BE2C (cell line): ENCODE data around the gene ADNP2.

Experiments
- DNase-seq: peaks from one replicate; pipeline ENCODE4 v3.0.0-alpha.2; 2020
- H3K27me3 ChIP-seq: fragments of 250-450 bp; sonication (Bioruptor Pico); 2 replicates; pipeline ENCODE4 v1.5.1; 2020; ENCODE audit warnings: mild to moderate bottlenecking
- H3K36me3 ChIP-seq: fragments of 250-450 bp; sonication (Bioruptor Pico); 2 replicates; pipeline ENCODE4 v1.5.1; 2020; ENCODE audit warnings: mild to moderate bottlenecking
- H3K4me1 ChIP-seq: fragments of 250-450 bp; sonication (Bioruptor Pico); 2 replicates; pipeline ENCODE4 v1.5.1; 2020
- H3K4me3 ChIP-seq: 2 replicates; pipeline ENCODE4 v1.5.1; 2011; ENCODE audit warnings: low read depth, low read length
- H3K9me3 ChIP-seq: fragments of 250-450 bp; sonication (Bioruptor Pico); 2 replicates; pipeline ENCODE4 v1.5.1; 2020
- CTCF ChIP-seq: IDR thresholded peaks from 2 replicates; pipeline ENCODE4 v1.5.1; 2012; ENCODE audit warnings: mild to moderate bottlenecking, low read depth, low read length

ADNP2 gene

DNA sequence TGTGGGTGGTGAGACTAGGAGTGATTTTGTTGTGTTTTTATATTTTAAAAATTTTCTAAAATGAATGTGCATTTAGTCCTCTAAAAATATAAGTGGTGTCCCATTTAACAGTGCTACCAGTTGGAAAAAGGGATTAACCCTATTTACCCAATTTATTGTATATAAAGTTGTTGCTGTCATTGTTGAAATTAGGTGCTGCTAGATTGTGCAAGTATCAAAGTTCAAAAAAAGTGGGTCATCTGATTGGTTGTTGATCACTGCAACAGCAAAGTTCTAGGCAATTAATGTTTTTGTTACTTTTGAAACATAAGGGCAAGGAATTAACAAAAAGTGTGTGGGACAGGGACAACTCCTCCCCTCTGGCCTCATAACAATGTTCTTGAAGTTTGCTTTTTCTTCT is 40.6 kb downstream of the ADNP2 start:
- no peak for DNase-seq
- Histone ChIP-seq H3K9me3 (no peaks in the 10 kb centered on the region), H3K4me3 (no peak overlapping the region), H3K27me3 (no peaks in the 10 kb centered on the region), H3K36me3 (no peaks in the 10 kb centered on the region), H3K4me1 (no peaks in the 10 kb centered on the region)
- TF ChIP-seq CTCF, result no peak

- peak; percentile 16; the same call in 1 of the 2 replicates for TF ChIP-seq CTCF
- no peak for DNase-seq
- H3K4me3 ChIP-seq, result no peak overlapping the region
- H3K36me3 ChIP-seq, result no peaks in the 10 kb centered on the region
- no peaks in the 10 kb centered on the region for H3K9me3 ChIP-seq
- H3K4me1 ChIP-seq, result no peaks in the 10 kb centered on the region
- no peaks in the 10 kb centered on the region for H3K27me3 ChIP-seq
Observed at GRCh38 chr18:80154293-80154692, 45.2 kb downstream of the ADNP2 start.

GRCh38 chr18:80157708-80158343 is 48.8 kb downstream of the ADNP2 start:
- Histone ChIP-seq H3K27me3 (no peaks in the 10 kb centered on the region), H3K4me1 (no peaks in the 10 kb centered on the region), H3K9me3 (no peaks in the 10 kb centered on the region), H3K36me3 (no peaks in the 10 kb centered on the region), H3K4me3 (no peak overlapping the region)
- DNase-seq, result peak; percentile 60
- peak; percentile 82 for TF ChIP-seq CTCF

DNA sequence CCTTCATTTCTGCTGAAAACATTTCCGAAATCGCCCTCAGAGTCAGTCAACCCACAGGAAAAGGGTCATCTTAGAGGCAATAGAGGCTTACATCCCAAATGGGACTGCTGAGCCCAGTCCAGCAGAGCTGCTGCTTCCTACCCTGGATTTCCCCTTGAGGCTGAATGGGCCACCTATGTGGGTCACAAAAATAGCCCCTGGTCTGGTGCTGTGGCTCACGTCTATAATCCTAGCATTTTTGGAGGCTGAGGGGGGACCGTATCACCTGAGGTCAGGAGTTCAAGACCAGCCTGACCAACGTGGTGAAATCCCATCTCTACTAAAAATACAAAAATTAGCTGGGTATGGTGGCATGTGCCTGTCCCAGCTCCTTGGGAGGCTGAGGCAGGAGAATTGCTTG is 49.3 kb downstream of the ADNP2 start:
- H3K4me3 ChIP-seq, result no peak overlapping the region
- H3K36me3 ChIP-seq, result no peaks in the 10 kb centered on the region
- H3K4me1 ChIP-seq, result no peaks in the 10 kb centered on the region
- no peak for DNase-seq
- no peak for TF ChIP-seq CTCF
- H3K9me3 ChIP-seq, result no peaks in the 10 kb centered on the region
- H3K27me3 ChIP-seq, result no peaks in the 10 kb centered on the region

- H3K9me3 ChIP-seq, result no peaks in the 10 kb centered on the region
- H3K4me1 ChIP-seq, result no peaks in the 10 kb centered on the region
- no peak for DNase-seq
Observed at GRCh38 chr18:80159713-80160636, 50.9 kb downstream of the ADNP2 start.

More at GRCh38 chr18:80159713-80160636, 50.9 kb downstream of the ADNP2 start:
- H3K36me3 ChIP-seq, result no peaks in the 10 kb centered on the region
- TF ChIP-seq CTCF, result no peak
- H3K4me3 ChIP-seq, result no peak overlapping the region
- no peaks in the 10 kb centered on the region for H3K27me3 ChIP-seq
